GM20000 (cell line): ENCODE data around the gene COMP.

ENCODE experiments used
- DNase-seq: peaks from one replicate; pipeline ENCODE4 v3.0.0; 2012; ENCODE audit warnings: low spot score
- TF ChIP-seq, protein P1 (sequence below): IDR thresholded peaks from 2 replicates; pipeline ENCODE4 v1.5.1; 2012; ENCODE audit warnings: mild to moderate bottlenecking, control low read depth; ENCODE audit errors: extremely low read depth, missing control alignments

COMP gene

DNA sequence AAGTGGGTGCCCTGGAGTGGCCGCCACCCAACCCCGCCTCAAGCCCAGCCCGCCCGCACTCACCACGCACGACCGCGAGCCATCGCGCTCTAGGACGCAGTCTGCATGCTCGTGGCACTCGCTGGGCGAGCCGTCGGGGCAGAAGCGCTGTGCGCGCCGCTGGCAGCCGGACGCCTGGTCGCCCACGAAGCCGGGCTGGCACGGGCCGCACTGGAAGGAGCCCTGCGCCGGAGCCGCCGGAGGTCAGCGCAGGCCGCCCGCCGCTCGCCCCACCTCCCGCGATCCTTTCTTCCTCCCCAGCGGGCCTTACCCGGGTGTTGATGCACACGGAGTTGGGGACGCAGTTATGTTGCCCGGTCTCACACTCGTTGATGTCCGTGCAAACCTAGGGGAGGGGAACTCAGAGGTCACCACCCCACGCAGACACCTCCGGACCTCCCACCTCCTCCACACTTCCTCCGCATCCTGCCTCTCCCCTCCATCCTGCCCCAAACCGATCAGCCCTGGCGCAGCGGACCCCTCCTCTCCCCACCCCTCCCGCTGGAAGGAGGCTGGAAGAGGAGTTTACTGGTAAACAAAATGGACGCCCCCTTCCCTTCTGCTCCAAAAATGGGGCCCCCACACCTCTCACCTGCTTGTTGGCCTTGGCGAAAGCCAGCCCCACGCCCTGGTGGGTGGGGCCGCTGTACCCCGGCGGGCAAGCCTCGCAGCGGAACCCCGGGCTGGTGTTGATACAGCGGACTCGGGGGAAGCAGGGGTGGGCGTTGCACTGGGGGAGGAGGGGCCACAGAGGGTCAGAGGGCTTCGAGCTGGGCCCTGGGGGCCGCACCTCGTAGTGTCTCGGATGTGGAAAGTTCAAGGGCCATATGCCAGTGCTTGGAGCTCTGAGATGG is 2.3 kb downstream of the COMP start:
- no peak for DNase-seq
- TF ChIP-seq, protein P1, sequence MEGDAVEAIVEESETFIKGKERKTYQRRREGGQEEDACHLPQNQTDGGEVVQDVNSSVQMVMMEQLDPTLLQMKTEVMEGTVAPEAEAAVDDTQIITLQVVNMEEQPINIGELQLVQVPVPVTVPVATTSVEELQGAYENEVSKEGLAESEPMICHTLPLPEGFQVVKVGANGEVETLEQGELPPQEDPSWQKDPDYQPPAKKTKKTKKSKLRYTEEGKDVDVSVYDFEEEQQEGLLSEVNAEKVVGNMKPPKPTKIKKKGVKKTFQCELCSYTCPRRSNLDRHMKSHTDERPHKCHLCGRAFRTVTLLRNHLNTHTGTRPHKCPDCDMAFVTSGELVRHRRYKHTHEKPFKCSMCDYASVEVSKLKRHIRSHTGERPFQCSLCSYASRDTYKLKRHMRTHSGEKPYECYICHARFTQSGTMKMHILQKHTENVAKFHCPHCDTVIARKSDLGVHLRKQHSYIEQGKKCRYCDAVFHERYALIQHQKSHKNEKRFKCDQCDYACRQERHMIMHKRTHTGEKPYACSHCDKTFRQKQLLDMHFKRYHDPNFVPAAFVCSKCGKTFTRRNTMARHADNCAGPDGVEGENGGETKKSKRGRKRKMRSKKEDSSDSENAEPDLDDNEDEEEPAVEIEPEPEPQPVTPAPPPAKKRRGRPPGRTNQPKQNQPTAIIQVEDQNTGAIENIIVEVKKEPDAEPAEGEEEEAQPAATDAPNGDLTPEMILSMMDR = no peak

DNA sequence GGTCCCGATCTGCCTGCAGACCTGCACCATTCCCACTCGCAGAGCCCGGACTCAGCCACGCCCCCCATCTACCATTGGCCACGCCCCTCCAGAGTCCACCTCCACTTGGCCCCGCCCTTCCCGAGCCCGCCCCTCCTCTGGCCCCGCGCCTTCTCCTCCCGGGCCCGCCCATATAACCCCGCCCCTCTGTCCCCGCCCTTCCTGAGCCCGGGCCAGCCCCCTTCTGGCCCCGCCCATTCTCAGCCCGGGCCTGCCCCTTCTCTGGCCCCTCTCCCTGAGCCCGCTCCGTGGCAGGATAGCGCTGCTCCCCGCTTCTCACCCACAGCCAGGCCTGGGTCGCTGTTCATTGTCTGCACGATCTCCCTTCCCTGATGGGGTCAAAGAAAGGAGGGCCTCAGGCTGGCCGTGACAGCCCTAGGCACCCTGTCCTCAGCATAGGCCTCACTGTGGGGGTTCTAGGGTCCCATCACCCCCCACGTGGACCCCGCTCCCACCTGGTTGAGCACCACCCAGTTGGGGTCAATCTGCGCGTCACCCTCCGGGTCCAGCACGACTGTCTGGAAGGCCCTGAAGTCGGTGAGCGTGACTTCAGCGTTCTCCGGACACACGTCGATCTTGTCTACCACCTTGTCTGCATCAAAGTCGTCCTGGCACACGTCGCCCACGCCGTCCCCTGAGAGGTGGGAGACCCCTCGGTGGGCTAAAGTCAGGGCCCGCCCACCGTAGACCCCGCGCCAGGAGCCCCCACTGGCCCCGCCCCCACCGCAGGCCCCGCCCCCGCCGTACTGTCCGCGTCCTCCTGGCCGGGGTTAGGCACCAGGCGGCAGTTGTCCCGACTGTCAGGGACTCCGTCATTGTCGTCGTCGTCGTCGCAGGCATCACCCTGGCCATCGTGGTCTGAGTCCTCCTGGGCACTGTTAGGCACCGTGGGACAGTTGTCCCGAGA is 5.7 kb downstream of the COMP start:
- DNase-seq = peak; percentile 96
- TF ChIP-seq, protein P1 = no peak

GRCh38 chr19:18784786-18785120 is 6.4 kb downstream of the COMP start:
- DNase-seq = no peak
- TF ChIP-seq, protein P1 = no peak

- TF ChIP-seq, protein P1 = no peak
- DNase-seq = no peak
Measured at GRCh38 chr19:18783958-18784785, 6.9 kb downstream of the COMP start.

DNA sequence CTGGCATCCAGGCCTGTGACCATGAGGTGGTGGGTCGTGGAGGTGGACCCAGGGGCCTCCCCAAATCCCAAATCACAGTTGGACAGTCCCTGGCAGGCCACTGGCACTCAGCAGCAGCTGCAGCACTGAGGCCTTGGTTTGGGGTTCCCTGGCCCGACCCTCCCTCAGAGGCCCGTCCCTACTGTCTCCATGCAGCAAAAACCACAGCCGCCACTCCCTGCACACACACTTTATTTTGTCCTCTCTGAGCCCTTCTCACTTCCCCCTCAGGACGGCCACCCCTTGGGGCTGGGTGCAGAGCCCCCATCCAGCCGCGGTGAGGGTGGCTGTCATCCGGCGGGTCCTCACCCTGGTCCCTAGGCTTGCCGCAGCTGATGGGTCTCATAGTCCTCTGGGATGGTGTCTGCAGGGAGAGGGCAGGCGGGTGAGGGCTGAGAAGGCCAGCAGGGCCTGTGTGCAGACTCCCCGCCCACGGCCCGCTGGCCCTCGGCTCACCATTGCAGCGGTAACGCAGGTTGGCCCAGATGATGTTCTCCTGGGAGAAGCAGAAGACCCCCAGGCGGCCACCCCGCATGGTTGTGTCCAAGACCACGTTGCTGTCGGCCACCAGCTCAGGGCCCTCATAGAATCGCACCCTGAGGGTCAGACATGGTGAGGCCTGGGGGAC is 8.4 kb downstream of the COMP start:
- DNase-seq = no peak
- TF ChIP-seq, protein P1 = no peak

DNA sequence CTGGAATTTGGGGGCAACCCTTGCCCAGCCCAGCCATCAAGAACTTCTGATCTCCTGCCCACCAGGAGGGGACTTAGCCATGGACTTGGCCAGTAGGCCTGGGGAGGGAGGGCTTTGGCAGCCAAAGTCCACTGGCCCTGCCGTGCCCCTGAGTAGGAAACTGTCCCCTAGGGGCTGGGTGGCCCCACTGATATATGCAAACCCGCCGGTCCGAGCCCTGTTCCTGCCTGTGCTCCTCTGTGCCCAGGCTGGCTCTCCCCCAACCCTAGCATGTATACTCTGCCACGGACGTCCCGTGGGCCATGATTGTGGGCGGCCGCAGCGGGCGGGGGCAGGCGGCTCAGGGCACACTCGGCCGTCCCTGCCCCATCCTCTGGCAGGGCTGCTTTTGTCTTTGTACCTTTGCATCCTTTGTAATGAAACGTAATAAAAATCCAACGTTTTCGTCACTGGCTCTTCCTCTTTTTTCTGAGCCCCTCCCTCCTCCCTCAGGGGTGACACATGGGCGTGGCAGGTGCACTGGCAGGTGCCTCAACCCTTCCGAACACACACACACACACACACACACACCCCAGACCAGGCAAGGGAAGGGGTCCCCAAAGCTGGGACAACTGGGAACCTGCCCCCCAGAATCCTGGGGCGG is 9.1 kb downstream of the COMP start:
- DNase-seq = no peak
- TF ChIP-seq, protein P1 = no peak
